Measurements from ENCODE around the gene ZNF410.
"Not testable (repeated sequence)": the region's sequence is repeated elsewhere in the genome, so short reads cannot be mapped to it uniquely, and the experiment has no call there.

The ZNF410 gene

GRCh38 chr14:73886449-73887317 is at the start of gene ZNF410:
ZNF410 (plus strand) TSS chr14:73886859; CDS start chr14:73892176, 5,317 bp downstream.
- peak; percentile 90 to 94 for DNase-seq

- not testable (repeated sequence) for DNase-seq
These were observed 48.2 kb upstream of the ZNF410 start for GRCh38 chr14:73838293-73839034.

GRCh38 chr14:73842201-73842600 is 44.5 kb upstream of the ZNF410 start:
- no peak for DNase-seq

- DNase-seq = no peak
These were observed 43.8 kb upstream of the ZNF410 start for GRCh38 chr14:73842851-73843250.

- DNase-seq = no peak
These were observed 43.4 kb upstream of the ZNF410 start for GRCh38 chr14:73843296-73843695.

- DNase-seq = no peak
These were observed 39.7 kb upstream of the ZNF410 start for GRCh38 chr14:73846947-73847346.

DNA sequence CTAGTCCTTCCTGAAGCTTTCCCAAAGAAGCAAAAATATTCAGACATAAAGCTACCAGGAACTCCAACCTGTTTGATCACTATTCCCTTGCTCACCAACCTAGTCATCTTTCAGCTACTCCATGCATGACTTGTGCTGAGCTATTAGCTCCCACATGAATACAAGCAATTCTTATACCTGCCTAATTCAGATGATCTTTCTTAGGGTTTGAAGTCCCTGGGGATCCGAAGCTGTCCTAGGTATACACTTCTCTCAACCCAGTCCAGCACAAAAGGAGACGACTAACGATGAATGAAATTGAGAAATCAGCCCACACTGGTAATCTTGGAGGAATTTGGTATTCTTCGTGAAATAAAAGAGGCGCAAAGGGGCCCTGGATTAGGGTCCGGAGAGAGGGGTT is 35.7 kb upstream of the ZNF410 start:
- DNase-seq = no peak

- peak; percentile 94 to 96 for DNase-seq
These were observed 34.9 kb upstream of the ZNF410 start, which contains the start of gene PTGR2 for GRCh38 chr14:73851567-73852382. PTGR2 (plus strand) TSS chr14:73851831; CDS start chr14:73858863, 7,032 bp downstream.

DNA sequence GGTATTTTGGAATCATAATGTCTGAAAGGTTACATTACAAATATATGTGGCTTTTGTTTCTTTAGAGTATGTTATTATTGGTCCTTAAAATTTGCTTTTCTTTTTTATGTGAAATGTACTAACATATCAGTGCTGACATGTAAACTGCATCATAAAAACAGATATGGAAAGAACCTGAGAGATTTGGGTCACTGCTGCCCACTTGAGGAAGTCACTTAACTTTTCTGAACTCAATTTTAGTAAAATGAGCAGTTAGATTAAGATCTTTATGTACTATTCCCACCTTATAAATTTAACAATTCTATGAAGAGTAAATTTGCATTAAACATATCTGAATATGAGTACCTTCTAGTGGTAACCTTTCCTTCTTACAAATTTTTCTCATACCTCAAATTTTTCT is 27.5 kb upstream of the ZNF410 start:
- DNase-seq = no peak

GRCh38 chr14:73861073-73861472 is 25.6 kb upstream of the ZNF410 start:
- no peak for DNase-seq

GRCh38 chr14:73862480-73862879 is 24.2 kb upstream of the ZNF410 start:
- no peak for DNase-seq

DNA sequence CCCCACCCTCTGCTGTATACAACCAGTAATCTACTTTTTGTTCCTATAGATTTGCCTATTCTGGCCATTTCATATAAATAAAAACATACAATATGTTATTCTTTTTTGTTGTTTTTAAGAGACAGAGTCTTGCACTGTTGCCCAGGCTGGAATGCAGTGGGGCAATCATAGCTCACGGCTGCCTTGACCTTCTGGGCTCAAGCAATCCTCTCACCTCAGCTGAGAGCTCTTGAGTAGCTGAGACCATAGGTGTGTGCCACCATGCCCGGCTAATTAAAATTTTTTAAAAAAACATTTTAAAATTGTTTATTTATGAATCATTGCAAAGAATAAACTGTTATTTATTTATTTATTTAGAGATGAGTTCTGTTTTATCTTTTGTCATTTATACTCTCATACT is 23.4 kb upstream of the ZNF410 start:
- DNase-seq = no peak

DNA sequence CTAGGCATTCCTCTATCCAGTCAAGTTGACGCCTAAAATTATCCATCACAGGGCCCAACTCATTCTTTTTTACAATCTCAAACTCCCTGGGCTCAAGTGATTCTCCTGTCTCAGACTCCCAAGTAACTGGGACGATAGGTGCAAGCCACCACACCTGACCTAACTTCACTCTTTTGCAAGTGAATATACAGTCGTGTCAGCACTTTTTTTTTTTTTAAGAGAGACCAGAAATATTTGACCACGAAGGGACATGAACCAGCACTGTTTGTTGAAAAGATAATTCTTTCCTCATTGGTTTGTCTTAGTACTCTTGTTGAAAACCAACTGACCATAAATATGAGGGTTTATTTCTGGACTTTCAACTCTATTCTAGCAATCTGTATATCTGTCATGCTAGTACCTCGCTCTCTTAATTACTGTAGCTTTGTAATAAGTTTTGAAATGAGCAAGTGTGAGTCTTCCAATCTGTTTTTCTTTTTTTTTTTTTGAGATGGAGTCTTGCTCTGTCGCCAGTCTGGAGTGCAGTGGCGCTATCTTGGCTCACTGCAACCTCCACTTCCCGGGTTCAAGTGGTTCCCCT is 21.0 kb upstream of the ZNF410 start:
- no peak for DNase-seq

- not testable (repeated sequence) for DNase-seq
These were observed 16.9 kb upstream of the ZNF410 start for GRCh38 chr14:73869754-73870153.

GRCh38 chr14:73870525-73871235 is 16.0 kb upstream of the ZNF410 start:
- DNase-seq = no peak

GRCh38 chr14:73873660-73874059 is 13.0 kb upstream of the ZNF410 start:
- no peak for DNase-seq

- no peak for DNase-seq
These were observed 8.9 kb upstream of the ZNF410 start for GRCh38 chr14:73877790-73878189.

- no peak for DNase-seq
These were observed 8.2 kb upstream of the ZNF410 start for GRCh38 chr14:73878436-73878835.

DNA sequence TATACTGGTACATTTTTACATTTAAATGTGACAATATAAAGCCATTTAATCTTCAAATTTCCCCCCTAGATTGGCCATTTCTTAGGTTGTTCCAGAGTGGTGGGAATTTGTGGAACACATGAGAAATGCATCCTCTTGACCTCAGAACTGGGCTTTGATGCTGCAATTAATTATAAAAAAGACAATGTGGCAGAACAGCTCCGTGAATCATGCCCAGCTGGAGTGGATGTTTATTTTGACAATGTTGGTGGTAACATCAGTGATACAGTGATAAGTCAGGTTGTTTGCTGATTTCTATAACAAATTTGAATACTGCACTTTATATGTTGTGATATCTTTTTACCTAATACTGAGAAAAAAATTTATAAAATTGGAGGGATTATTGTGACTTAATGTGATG is 7.6 kb upstream of the ZNF410 start:
- no peak for DNase-seq

DNA sequence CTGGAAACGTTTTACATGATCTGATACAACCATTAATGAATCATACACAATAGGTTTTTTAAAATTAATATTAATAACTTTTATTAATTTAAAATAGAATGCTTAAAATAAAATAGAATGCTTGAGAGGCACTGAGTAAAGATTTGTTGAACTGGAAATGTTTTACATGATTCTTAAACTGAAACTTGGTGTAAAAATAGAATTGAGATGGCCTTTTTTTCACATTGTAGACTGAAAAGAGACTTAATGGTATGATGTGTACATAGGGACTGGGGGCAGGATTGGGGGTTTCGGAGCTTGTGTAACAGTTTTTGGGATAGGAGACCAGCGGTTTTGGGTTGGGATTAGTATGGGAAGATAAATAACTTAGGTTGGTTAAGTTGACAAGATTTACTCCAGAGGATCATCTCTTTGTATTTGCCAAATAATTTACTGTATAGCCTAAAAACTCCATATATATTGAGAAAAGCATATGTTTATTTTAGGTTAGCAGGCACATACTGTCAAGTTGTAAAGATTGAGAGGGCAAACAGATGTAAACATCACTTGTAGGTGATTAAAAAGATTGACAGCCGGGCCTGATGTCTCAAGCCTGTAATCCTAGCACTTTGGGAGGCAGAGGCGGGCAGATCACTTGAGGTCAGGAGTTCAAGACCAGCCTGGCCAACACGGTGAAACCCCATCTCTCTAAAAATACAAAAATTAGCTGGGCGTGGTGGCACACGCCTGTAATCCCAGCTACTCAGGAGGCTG is 2.0 kb upstream of the ZNF410 start:
- DNase-seq = no peak

DNA sequence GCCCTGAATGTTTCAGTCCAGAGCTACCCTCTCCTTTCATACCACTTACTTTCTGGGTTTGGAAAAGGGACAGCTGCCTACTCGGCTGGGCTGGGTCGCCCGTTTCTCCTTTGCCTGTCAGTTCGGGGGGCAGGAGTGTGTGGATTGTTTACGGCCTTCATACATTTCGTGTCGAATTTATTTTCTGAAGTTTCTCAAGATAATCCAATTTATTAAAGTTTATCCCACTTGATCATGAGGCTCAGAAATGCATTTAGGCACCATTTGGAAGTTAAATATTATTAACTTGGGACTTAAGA is 608 bp downstream of the ZNF410 start:
- no peak for DNase-seq

Measured in CD4-positive, alpha-beta T cell treated with Interleukin-1 beta for 1 hour (primary cell).